HL-60 (cell line): ENCODE results near the gene PCNX2.

ENCODE experiments used
- GABPA ChIP-seq: IDR thresholded peaks from 2 replicates; pipeline ENCODE4 v1.6.1; 2012; ENCODE audit warnings: low read depth
- POLR2AphosphoS5 ChIP-seq: IDR thresholded peaks from 2 replicates; pipeline ENCODE4 v1.6.1; 2012; ENCODE audit warnings: low read depth
- TF ChIP-seq, protein P1 (sequence below): IDR thresholded peaks from one replicate; pipeline ENCODE4 v1.5.1; 2011; ENCODE audit warnings: low read length, control low read depth, inconsistent platforms; ENCODE audit not compliant: insufficient read depth
- TF ChIP-seq, protein P2 (sequence below): IDR thresholded peaks from 2 replicates; pipeline ENCODE4 v1.6.1; 2012; ENCODE audit warnings: low read depth; ENCODE audit not compliant: insufficient replicate concordance

DNA sequence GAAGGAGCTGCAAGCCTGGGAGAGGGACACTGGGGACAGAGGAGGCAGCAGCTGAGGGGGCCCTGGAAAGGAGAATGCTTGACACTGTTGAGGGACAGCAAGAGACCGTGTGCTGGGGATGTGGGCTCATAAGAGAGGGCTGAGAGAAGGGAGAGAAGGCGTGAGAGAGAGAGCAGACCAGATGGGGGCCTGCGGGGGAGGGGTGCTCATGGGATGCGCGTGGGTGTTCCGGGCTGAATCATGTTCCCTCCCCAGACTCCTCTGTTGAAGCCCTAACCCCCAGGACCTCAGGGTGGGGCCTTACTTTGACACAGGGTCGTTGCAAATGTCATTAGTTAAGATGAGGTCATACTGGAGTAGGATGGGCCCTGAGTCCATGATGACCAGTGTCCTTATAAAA lies 304.3 kb downstream of the PCNX2 start:
- TF ChIP-seq, protein P1, sequence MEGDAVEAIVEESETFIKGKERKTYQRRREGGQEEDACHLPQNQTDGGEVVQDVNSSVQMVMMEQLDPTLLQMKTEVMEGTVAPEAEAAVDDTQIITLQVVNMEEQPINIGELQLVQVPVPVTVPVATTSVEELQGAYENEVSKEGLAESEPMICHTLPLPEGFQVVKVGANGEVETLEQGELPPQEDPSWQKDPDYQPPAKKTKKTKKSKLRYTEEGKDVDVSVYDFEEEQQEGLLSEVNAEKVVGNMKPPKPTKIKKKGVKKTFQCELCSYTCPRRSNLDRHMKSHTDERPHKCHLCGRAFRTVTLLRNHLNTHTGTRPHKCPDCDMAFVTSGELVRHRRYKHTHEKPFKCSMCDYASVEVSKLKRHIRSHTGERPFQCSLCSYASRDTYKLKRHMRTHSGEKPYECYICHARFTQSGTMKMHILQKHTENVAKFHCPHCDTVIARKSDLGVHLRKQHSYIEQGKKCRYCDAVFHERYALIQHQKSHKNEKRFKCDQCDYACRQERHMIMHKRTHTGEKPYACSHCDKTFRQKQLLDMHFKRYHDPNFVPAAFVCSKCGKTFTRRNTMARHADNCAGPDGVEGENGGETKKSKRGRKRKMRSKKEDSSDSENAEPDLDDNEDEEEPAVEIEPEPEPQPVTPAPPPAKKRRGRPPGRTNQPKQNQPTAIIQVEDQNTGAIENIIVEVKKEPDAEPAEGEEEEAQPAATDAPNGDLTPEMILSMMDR, result no peak
- no peak for TF ChIP-seq GABPA
- TF ChIP-seq POLR2AphosphoS5, result no peak
- TF ChIP-seq, protein P2, sequence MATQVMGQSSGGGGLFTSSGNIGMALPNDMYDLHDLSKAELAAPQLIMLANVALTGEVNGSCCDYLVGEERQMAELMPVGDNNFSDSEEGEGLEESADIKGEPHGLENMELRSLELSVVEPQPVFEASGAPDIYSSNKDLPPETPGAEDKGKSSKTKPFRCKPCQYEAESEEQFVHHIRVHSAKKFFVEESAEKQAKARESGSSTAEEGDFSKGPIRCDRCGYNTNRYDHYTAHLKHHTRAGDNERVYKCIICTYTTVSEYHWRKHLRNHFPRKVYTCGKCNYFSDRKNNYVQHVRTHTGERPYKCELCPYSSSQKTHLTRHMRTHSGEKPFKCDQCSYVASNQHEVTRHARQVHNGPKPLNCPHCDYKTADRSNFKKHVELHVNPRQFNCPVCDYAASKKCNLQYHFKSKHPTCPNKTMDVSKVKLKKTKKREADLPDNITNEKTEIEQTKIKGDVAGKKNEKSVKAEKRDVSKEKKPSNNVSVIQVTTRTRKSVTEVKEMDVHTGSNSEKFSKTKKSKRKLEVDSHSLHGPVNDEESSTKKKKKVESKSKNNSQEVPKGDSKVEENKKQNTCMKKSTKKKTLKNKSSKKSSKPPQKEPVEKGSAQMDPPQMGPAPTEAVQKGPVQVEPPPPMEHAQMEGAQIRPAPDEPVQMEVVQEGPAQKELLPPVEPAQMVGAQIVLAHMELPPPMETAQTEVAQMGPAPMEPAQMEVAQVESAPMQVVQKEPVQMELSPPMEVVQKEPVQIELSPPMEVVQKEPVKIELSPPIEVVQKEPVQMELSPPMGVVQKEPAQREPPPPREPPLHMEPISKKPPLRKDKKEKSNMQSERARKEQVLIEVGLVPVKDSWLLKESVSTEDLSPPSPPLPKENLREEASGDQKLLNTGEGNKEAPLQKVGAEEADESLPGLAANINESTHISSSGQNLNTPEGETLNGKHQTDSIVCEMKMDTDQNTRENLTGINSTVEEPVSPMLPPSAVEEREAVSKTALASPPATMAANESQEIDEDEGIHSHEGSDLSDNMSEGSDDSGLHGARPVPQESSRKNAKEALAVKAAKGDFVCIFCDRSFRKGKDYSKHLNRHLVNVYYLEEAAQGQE, result no peak
